Transverse colon (tissue), 4 donors: Measurements from ENCODE around the gene TMEM150B. TPM values are rescaled to one million over a fixed set of nuclear protein-coding genes. Genes with fewer than 3 reads are reported as not detected.

Experiments
- DNase-seq: peaks from one replicate; pipeline ENCODE4 v3.0.0-alpha.2; 2019
- H3K27ac ChIP-seq, 4 donors: fragments of 200-600 bp; sonication (generic); 2 replicates each; pipeline ENCODE4 v1.5.1; 2016 to 2018; ENCODE audit warnings: inconsistent platforms in 4 of 4
- H3K27me3 ChIP-seq: fragments of 200-600 bp; sonication (generic); 2 replicates; pipeline ENCODE4 v1.5.1; 2017; ENCODE audit warnings: inconsistent platforms
- H3K36me3 ChIP-seq, 4 donors: fragments of 200-600 bp; sonication (generic); 2 replicates each; pipeline ENCODE4 v1.5.1; 2017 to 2019; ENCODE audit warnings: inconsistent platforms in 4 of 4
- H3K4me1 ChIP-seq, 4 donors: fragments of 200-600 bp; sonication (generic); 2 replicates each; pipeline ENCODE4 v1.5.1; 2017 to 2020; ENCODE audit warnings: inconsistent platforms in 4 of 4
- H3K4me3 ChIP-seq, 4 donors: fragments of 200-600 bp; sonication (generic); 1 replicate in 1 of 4; 2 replicates in 3 of 4; pipeline versions ENCODE4 v1.5.1 to v1.6.1; 2017 to 2019; ENCODE audit warnings: inconsistent platforms in 4 of 4
- H3K9me3 ChIP-seq, 2 donors: fragments of 200-600 bp; sonication (generic); 2 replicates each; pipeline ENCODE4 v1.5.1; 2017 to 2019; ENCODE audit warnings: inconsistent platforms in 2 of 2
- EP300 ChIP-seq: sonication (generic); formaldehyde crosslinking; IDR thresholded peaks from one replicate; pipeline ENCODE4 v1.6.1; 2017; ENCODE audit warnings: antibody characterized with exemption, low read depth
- POLR2A ChIP-seq: fragments of 450-650 bp; IDR thresholded peaks from one replicate; pipeline ENCODE4 v1.6.1; 2016; ENCODE audit warnings: antibody characterized with exemption, mild to moderate bottlenecking, moderate library complexity
- POLR2AphosphoS5 ChIP-seq, 3 donors: sonication (generic); formaldehyde crosslinking; IDR thresholded peaks; one replicate each; pipeline ENCODE4 v1.6.1; 2016; ENCODE audit warnings: antibody characterized with exemption in 3 of 3
- WGBS, 2 donors: methylation state at CpG; one replicate each; pipeline ENCODE4 v1.1.5; 2018; ENCODE audit warnings: low coverage in 1 of 2; 5-methylcytosine and 5-hydroxymethylcytosine counted together
- in situ Hi-C, 4 donors: fragments of 200-750 bp; cut with MboI; loops; one replicate each; pipeline versions ENCODE4 v1.15.0 to v1.15.1; 2017; ENCODE audit warnings: low sequenced_read_pairs in 3 of 4, low pct_ligation_motif_present in 1 of 4, low pct_unique_long_range_greater_than_20kb in 1 of 4
- intact Hi-C: fragments of 100-400 bp; cut with DNase I; formaldehyde crosslinking; loops from one replicate; pipeline ENCODE4 v1.15.1; 2023; ENCODE audit warnings: low total_unique reads
- total RNA-seq, 4 donors: library from RNA; depleted of rRNA; stranded (reverse); fragments of >200 nt; gene quantifications; one replicate each; pipeline ENCODE4 v1.1.0, GENCODE V29; 2016
- TF ChIP-seq, protein P1 (sequence below), 5 experiments: fragments of 200-600 bp in 3 of 5; fragments of 450-650 bp in 2 of 5; sonication (generic) in 3 of 5; IDR thresholded peaks; 1 replicate in 2 of 5; 2 replicates in 3 of 5; pipeline ENCODE4 v1.5.1; 2016 to 2017; ENCODE audit warnings: antibody characterized with exemption in 5 of 5, inconsistent platforms in 3 of 5, mild to moderate bottlenecking in 2 of 5, moderate library complexity in 1 of 5

Gene TMEM150B
- total RNA-seq, 4 donors from 2014 or later = 26.5 to 135 (median 57.4) TPM

DNA sequence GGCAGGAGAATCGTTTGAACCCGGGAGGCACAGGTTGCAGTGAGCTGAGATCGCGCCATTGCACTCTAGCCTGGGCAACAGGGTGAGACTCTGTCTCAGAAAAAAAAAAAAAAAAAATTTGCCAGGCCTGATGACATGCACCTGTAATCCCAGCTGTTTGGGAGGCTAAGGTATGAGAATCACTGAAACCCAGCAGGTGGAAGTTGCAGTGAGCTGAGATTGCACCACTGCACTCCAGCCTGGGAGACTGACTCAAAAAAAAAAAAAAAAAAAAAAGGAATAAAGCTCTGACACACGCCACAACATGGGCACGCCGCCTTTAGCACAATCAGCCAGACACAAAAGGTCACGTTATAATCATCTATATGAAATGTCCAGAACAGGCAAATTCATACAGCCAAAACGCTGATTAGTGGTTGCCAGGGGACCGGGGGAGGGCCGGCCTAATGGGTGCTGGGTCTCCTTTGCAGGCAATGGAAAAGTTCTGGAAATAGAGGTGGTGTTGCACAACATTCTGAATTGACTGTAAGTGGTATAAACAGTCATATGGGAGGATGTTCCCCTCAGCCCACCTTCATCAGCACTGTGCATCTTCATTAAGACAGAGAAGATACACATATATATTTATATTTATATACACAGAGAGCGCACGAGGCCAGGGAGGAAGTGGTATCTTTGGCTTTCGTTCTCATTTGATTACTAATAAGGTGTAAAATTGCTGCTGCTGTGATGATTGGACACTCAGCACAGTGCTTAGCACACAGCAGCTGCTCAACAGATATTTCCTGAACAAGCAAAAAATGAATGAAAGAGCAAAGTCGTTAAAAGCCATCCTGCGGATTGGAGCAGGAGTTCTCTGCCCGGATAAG, 49.1 kb downstream of the TMEM150B start:
- WGBS, 2 donors = 74% methylated on average over 11 to 17 of the region's 17 CpGs
- peaks cover 12 to 25% (median 15%) of the 10 kb centered on the region in 4 donors for H3K4me1 ChIP-seq
- H3K36me3 ChIP-seq = peaks cover 0 to 14% (median 2%) of the 10 kb centered on the region in 4 donors
- no peaks in the 10 kb centered on the region for H3K27me3 ChIP-seq
- no peaks in the 10 kb centered on the region for H3K9me3 ChIP-seq
- no peak overlapping the region for H3K4me3 ChIP-seq
- TF ChIP-seq POLR2A = no peak
- TF ChIP-seq, protein P1, sequence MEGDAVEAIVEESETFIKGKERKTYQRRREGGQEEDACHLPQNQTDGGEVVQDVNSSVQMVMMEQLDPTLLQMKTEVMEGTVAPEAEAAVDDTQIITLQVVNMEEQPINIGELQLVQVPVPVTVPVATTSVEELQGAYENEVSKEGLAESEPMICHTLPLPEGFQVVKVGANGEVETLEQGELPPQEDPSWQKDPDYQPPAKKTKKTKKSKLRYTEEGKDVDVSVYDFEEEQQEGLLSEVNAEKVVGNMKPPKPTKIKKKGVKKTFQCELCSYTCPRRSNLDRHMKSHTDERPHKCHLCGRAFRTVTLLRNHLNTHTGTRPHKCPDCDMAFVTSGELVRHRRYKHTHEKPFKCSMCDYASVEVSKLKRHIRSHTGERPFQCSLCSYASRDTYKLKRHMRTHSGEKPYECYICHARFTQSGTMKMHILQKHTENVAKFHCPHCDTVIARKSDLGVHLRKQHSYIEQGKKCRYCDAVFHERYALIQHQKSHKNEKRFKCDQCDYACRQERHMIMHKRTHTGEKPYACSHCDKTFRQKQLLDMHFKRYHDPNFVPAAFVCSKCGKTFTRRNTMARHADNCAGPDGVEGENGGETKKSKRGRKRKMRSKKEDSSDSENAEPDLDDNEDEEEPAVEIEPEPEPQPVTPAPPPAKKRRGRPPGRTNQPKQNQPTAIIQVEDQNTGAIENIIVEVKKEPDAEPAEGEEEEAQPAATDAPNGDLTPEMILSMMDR (IDR thresholded peaks at IDR 0.05) = no peak
- TF ChIP-seq POLR2AphosphoS5 (IDR thresholded peaks at IDR 0.05) = no peak
- TF ChIP-seq EP300 = no peak
- intact Hi-C loops = no loop called here
- in situ Hi-C loops = loop anchor here in 3 of 4 donors (25.0 kb wide), 2 partner anchors 111 to 136 kb away; partner anchors contain the start of genes UBE2S (in 2 of the 3), RPL28 (in 1 of the 3), TMEM190 (in 1 of the 3) and TMEM238 (in 1 of the 3)
- DNase-seq = no peak
- H3K27ac ChIP-seq = peak overlapping the region in 2 of 4 donors; percentile 38 to 44

DNA sequence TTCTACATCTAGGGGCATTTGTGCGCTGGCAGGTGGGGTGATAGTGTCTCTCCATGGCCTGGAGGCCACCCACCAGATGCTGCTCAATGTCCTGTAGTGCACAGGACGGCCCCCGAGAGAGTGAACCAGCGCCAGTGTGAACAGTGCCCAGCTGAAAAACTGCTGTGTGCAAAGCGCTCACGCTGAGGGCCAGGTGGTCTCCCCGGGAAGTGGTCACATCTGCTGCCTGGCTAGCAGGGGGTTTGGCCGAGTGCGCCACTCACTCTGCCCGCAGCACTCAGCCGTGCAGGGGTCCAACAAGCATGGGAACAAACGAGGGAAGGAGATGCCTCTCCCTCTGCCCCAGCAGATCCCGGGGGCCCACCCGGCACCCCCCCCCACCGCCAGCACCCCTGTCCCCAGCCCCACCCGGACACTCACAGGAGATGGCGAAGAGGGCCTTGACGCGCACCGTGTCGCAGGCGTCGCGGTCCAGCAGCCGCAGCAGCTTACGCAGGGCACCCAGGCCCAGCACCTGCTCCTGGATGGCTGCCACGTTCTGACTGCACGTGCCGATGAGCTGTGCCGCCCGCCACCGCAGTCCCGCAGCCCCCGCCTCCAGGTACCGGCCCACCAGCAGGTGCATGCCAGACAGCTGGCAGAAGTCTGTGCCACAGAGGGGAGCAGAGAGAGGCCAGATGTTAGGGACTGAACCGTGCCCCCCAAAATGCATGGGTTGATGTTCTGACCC, 51.0 kb downstream of the TMEM150B start:
- in situ Hi-C loops = no loop called here
- Histone ChIP-seq H3K4me3 (no peak overlapping the region), H3K36me3 (peaks cover 0 to 14% (median 2%) of the 10 kb centered on the region in 4 donors), H3K4me1 (peaks cover 2 to 14% (median 3%) of the 10 kb centered on the region in 4 donors), H3K9me3 (no peaks in the 10 kb centered on the region), H3K27me3 (no peaks in the 10 kb centered on the region), H3K27ac (no peak overlapping the region)
- intact Hi-C loops = loop anchor here (5.0 kb wide), 1 partner anchor 1152 kb away; no protein-coding TSS in a partner anchor
- no peak for DNase-seq
- WGBS, 2 donors = 90 to 100% methylated on average over 2 to 27 of the region's 36 CpGs
- no peak for TF ChIP-seq POLR2A
- TF ChIP-seq, protein P1 (IDR thresholded peaks at IDR 0.05) = no peak

DNA sequence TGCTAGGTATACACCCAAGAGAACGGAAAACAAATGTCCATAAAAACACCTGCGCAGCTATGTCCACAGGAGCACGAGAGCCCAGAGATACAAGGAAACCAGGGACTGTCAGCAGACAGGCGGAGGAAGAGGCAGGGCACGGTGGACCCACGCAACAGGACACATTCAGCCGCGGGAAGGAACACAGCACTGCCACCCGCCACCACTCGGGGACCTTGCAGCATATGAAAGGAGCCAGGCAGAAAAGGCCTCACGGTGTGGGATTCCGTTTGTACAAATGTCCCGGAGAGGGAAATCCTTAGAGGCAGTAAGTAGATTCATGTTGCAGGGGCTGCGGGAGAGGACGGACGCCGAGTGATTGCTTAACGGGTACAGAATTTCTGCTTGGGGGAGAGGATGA, 53.0 kb downstream of the TMEM150B start:
- Histone ChIP-seq H3K4me1 (peaks cover 0 to 7% (median 0%) of the 10 kb centered on the region in 4 donors), H3K36me3 (peaks cover 0 to 14% (median 2%) of the 10 kb centered on the region in 4 donors), H3K27ac (no peak overlapping the region), H3K27me3 (no peaks in the 10 kb centered on the region), H3K4me3 (no peak overlapping the region), H3K9me3 (no peaks in the 10 kb centered on the region)
- TF ChIP-seq POLR2A = no peak
- TF ChIP-seq, protein P1 (IDR thresholded peaks at IDR 0.05) = no peak
- TF ChIP-seq POLR2AphosphoS5 (IDR thresholded peaks at IDR 0.05) = no peak
- TF ChIP-seq EP300 = no peak
- intact Hi-C loops = loop anchor here (5.0 kb wide), 1 partner anchor 1150 kb away; no protein-coding TSS in a partner anchor
- in situ Hi-C loops = no loop called here
- 94 to 100% methylated on average over 1 to 18 of the region's 18 CpGs for WGBS, 2 donors
- no peak for DNase-seq
